Mesendoderm (in vitro differentiated cells): Measurements from ENCODE around the gene IER3. TPM values are rescaled to one million over a fixed set of nuclear protein-coding genes. Genes with fewer than 3 reads are reported as not detected.

ENCODE experiments used
- DNase-seq: peaks from one replicate; pipeline ENCODE4 v3.0.0; 2013
- H2AK5ac ChIP-seq: 2 replicates; pipeline ENCODE4 v1.6.1; 2013; ENCODE audit warnings: low read length, inconsistent platforms
- H2BK120ac ChIP-seq: 2 replicates; pipeline ENCODE4 v1.6.1; 2013; ENCODE audit warnings: low read depth, mild to moderate bottlenecking, low read length, moderate library complexity, mixed read lengths
- H2BK15ac ChIP-seq: replicated peaks from 2 replicates; pipeline ENCODE4 v1.6.1; 2013; ENCODE audit warnings: low read depth, mild to moderate bottlenecking, moderate library complexity
- H2BK5ac ChIP-seq: 2 replicates; pipeline ENCODE4 v1.6.1; 2013; ENCODE audit warnings: low read length, inconsistent platforms
- H3K18ac ChIP-seq: 2 replicates; pipeline ENCODE4 v1.6.1; 2013; ENCODE audit warnings: mild to moderate bottlenecking, low read length, mixed read lengths
- H3K23ac ChIP-seq: one replicate; pipeline ENCODE4 v1.6.1; 2013; ENCODE audit warnings: low read length
- H3K27ac ChIP-seq: 2 replicates; pipeline ENCODE4 v1.5.1; 2013; ENCODE audit warnings: low read depth, mild to moderate bottlenecking, inconsistent platforms, low read length, moderate library complexity
- H3K27me3 ChIP-seq: 2 replicates; pipeline ENCODE4 v1.6.1; 2013; ENCODE audit warnings: low read length, control low read depth, mild to moderate bottlenecking, inconsistent platforms; ENCODE audit not compliant: insufficient read depth, poor library complexity
- H3K36me3 ChIP-seq: 2 replicates; pipeline ENCODE4 v1.6.1; 2013; ENCODE audit warnings: low read length, inconsistent platforms; ENCODE audit not compliant: control insufficient read depth, insufficient read depth
- H3K4ac ChIP-seq: one replicate; pipeline ENCODE4 v1.6.1; 2013; ENCODE audit warnings: low read depth, mild to moderate bottlenecking, low read length, moderate library complexity
- H3K4me1 ChIP-seq: 2 replicates; pipeline ENCODE4 v1.6.1; 2013; ENCODE audit warnings: low read depth, low read length, inconsistent platforms; ENCODE audit not compliant: control insufficient read depth
- H3K4me2 ChIP-seq: 2 replicates; pipeline ENCODE4 v1.6.1; 2013; ENCODE audit warnings: low read length
- H3K4me3 ChIP-seq: 2 replicates; pipeline ENCODE4 v1.5.1; 2013; ENCODE audit warnings: mild to moderate bottlenecking, low read length
- H3K56ac ChIP-seq: one replicate; pipeline ENCODE4 v1.6.1; 2013; ENCODE audit warnings: low read length
- H3K79me1 ChIP-seq: 2 replicates; pipeline ENCODE4 v1.6.1; 2013; ENCODE audit warnings: low read length, inconsistent platforms
- H3K79me2 ChIP-seq: 2 replicates; pipeline ENCODE4 v1.6.1; 2013; ENCODE audit warnings: mild to moderate bottlenecking, low read length; ENCODE audit not compliant: control insufficient read depth, insufficient read depth
- H3K9ac ChIP-seq: 2 replicates; pipeline ENCODE4 v1.6.1; 2013; ENCODE audit warnings: low read length, inconsistent platforms
- H4K5ac ChIP-seq: one replicate; pipeline ENCODE4 v1.6.1; 2013; ENCODE audit warnings: low read length
- H4K8ac ChIP-seq: one replicate; pipeline ENCODE4 v1.6.1; 2013; ENCODE audit warnings: low read depth, mild to moderate bottlenecking, control low read depth, low read length, moderate library complexity
- WGBS: extraction: QIAGEN DNeasy Blood & Tissue Kit; methylation state at CpG from one replicate; pipeline ENCODE4 v1.1.7; 2013; ENCODE audit warnings: low lambda C conversion rate, missing lambda C conversion rate; ENCODE audit not compliant: insufficient coverage; ENCODE audit errors: extremely low coverage; 5-methylcytosine and 5-hydroxymethylcytosine counted together
- small RNA-seq: library from polyadenylated mRNA; stranded (forward); fragments of <200 nt; extraction: miRNeasy Mini kit (QIAGEN cat#:217004); gene quantifications from one replicate; pipeline ENCODE3, GENCODE V24; 2013; ENCODE audit not compliant: insufficient read depth

Gene IER3

DNA sequence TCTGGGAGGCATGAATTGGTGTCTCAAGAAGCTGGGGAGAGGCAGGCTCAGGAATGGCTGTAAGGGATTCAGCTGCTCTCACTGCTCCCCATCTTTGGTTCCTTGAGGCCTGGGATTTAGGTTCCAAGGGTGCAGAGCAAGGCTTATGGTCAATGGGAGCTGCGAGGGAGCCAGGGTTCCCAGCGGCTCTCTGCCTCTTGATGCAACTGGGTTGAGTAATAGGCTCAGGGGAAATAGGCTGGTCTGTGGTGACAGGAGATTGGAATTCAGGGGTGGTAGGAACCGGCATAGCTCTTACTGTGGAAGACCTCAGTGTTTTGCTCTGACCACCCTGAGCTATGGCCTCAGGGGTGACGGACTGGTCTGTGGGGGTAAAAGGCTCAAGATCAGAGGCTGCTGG, 40.5 kb downstream of the IER3 start:
- Histone ChIP-seq H3K27ac (no peak overlapping the region), H2BK5ac (no peak overlapping the region), H2BK120ac (no peak overlapping the region), H2BK15ac (no peak overlapping the region), H3K4me3 (no peak overlapping the region), H3K79me2 (no peaks in the 10 kb centered on the region), H3K4ac (no peak overlapping the region), H3K9ac (no peak overlapping the region), H3K79me1 (no peaks in the 10 kb centered on the region), H3K56ac (no peak overlapping the region), H4K5ac (no peak overlapping the region), H3K4me1 (no peaks in the 10 kb centered on the region), H3K23ac (no peak overlapping the region), H3K36me3 (no peaks in the 10 kb centered on the region), H3K18ac (no peak overlapping the region), H2AK5ac (no peak overlapping the region), H3K4me2 (no peak overlapping the region), H3K27me3 (no peaks in the 10 kb centered on the region), H4K8ac (no peak overlapping the region)
- no CpG with 5 or more reads among the region's 4 CpGs for WGBS
- no peak for DNase-seq

DNA sequence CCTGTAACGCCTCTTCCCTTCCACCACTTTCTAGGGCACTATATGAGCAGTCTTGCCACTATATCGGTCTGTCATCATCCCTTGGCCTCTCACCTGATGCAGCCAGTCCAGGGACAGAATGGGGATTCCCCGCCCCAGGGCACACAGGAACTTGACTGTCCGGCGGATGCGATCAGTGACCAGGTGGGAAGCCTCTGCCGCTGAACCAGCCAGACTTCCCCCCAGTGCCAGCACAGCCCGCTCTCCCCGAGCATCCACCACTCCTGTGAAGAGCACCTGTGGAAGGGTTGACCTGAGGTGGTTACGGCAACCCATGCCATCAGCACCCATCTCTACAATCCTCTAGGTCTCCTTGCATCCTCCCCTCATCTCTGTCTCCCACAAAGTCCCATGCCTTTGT, 41.3 kb downstream of the IER3 start:
- Histone ChIP-seq H3K4me2 (no peak overlapping the region), H3K27me3 (no peaks in the 10 kb centered on the region), H2BK15ac (no peak overlapping the region), H3K4me1 (no peaks in the 10 kb centered on the region), H3K4me3 (no peak overlapping the region), H2BK120ac (no peak overlapping the region), H3K79me2 (no peaks in the 10 kb centered on the region), H3K27ac (no peak overlapping the region), H2BK5ac (no peak overlapping the region), H3K56ac (no peak overlapping the region), H3K23ac (no peak overlapping the region), H3K36me3 (no peaks in the 10 kb centered on the region), H3K4ac (no peak overlapping the region), H2AK5ac (no peak overlapping the region), H3K9ac (no peak overlapping the region), H4K8ac (no peak overlapping the region), H4K5ac (no peak overlapping the region), H3K79me1 (no peaks in the 10 kb centered on the region), H3K18ac (no peak overlapping the region)
- DNase-seq = no peak
- no CpG with 5 or more reads among the region's 10 CpGs for WGBS

DNA sequence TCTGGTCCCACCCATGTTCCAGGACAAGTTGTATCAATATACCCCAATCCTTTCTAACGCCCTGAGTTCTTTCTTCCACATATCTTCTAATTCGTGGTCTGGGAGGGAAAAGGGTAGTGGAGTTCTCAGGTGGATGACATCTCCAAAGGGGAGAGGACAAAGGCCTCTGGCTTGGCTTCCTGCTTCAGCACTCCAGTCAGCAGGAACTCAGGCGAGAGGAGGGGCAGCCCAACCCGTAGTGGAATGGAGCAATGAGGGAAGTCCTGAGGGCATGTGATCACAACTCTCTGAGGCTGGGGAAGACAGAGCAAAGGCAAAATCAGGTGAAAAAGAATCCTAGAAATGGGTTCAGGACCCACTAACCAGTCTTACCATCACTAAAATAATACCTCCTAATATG, 44.0 kb downstream of the IER3 start:
- Histone ChIP-seq H2BK5ac (no peak overlapping the region), H2AK5ac (no peak overlapping the region), H3K9ac (no peak overlapping the region), H3K4me1 (no peaks in the 10 kb centered on the region), H3K79me1 (no peaks in the 10 kb centered on the region), H3K4me3 (no peak overlapping the region), H3K27me3 (no peaks in the 10 kb centered on the region), H3K18ac (no peak overlapping the region), H3K79me2 (no peaks in the 10 kb centered on the region), H2BK120ac (no peak overlapping the region), H3K56ac (no peak overlapping the region), H4K5ac (no peak overlapping the region), H3K4ac (no peak overlapping the region), H3K23ac (no peak overlapping the region), H3K4me2 (no peak overlapping the region), H2BK15ac (no peak overlapping the region), H4K8ac (no peak overlapping the region), H3K36me3 (no peaks in the 10 kb centered on the region), H3K27ac (no peak overlapping the region)
- DNase-seq = peak; percentile 86
- no CpG with 5 or more reads among the region's 4 CpGs for WGBS

DNA sequence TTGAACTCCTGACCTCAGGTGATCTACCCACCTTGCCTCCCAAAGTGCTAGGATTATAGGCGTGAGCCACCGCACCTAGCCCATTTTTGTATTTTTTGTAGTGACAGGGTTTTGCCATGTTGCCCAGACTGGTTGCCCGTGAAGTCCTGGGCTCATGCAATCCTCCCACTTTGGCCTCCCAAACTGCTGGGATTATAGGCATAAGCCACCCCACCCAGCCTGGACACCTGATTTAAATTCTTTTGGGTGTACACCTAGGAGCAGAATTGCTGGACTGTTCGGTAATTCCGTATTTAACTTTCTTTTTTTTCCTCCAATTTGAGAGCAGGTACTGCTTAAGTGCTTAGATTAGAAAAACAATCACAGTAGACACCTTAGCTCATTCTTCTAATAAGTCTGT, 47.9 kb downstream of the IER3 start:
- no peaks in the 10 kb centered on the region for H3K79me1 ChIP-seq
- H2BK15ac ChIP-seq = no peak overlapping the region
- WGBS = no CpG with 5 or more reads among the region's 5 CpGs
- no peak for DNase-seq
- no peak overlapping the region for H3K56ac ChIP-seq
- no peak overlapping the region for H3K18ac ChIP-seq
- H4K5ac ChIP-seq = no peak overlapping the region
- no peak overlapping the region for H3K4me2 ChIP-seq
- H4K8ac ChIP-seq = no peak overlapping the region
- no peak overlapping the region for H2BK120ac ChIP-seq
- no peak overlapping the region for H2BK5ac ChIP-seq
- no peak overlapping the region for H3K4me3 ChIP-seq
- no peaks in the 10 kb centered on the region for H3K79me2 ChIP-seq
- no peak overlapping the region for H3K23ac ChIP-seq
- no peaks in the 10 kb centered on the region for H3K36me3 ChIP-seq
- H3K4ac ChIP-seq = no peak overlapping the region
- no peak overlapping the region for H3K9ac ChIP-seq
- no peak overlapping the region for H2AK5ac ChIP-seq
- H3K4me1 ChIP-seq = no peaks in the 10 kb centered on the region
- H3K27ac ChIP-seq = no peak overlapping the region
- H3K27me3 ChIP-seq = no peaks in the 10 kb centered on the region

Small RNA genes lying within 50 kb of the gene (small RNA-seq; reads per million reads assigned to genes)
- gene RF00019 = not detected
- not detected for gene RN7SL353P
